ENCODE results near the gene SLC22A1. TPM values are rescaled to one million over a fixed set of nuclear protein-coding genes. Genes with fewer than 3 reads are reported as not detected.

The SLC22A1 gene
- total and polyA plus RNA-seq, 2 experiments from 2014 or later, result 0.10 to 0.65 TPM

Small RNA genes lying within 50 kb of the gene (small RNA-seq; reads per million reads assigned to genes)
- not detected for gene AL645733.1 (ENCODE audit: low replicate concordance)

Other genes starting within 250 kb of the SLC22A1 start
- gene MAS1, start 230.8 kb upstream of the SLC22A1 start, total RNA-seq (2014; rRNA removed; shearing (Covaris generic)), result 0.03 and 0.08 TPM in 2 replicates
- gene MAS1, start 230.8 kb upstream of the SLC22A1 start, polyA plus RNA-seq (2016; fragmentation: Nextera tagmentation; extraction: Ambion mirVana), result not detected in 2 replicates
- gene IGF2R, start 152.7 kb upstream of the SLC22A1 start, total RNA-seq (2014; rRNA removed; shearing (Covaris generic)), result 76.4 and 80.4 TPM in 2 replicates
- 11.7 and 12.5 TPM in 2 replicates for gene IGF2R, start 152.7 kb upstream of the SLC22A1 start, polyA plus RNA-seq (2016; fragmentation: Nextera tagmentation; extraction: Ambion mirVana)
- 0.35 and 1.1 TPM in 2 replicates for gene SLC22A2, start 137.0 kb downstream of the SLC22A1 start, total RNA-seq (2014; rRNA removed; shearing (Covaris generic))
- gene SLC22A2, start 137.0 kb downstream of the SLC22A1 start, polyA plus RNA-seq (2016; fragmentation: Nextera tagmentation; extraction: Ambion mirVana), result 0.94 and 1.4 TPM in 2 replicates
- gene SLC22A3, start 226.6 kb downstream of the SLC22A1 start, total RNA-seq (2014; rRNA removed; shearing (Covaris generic)), result 2.4 and 3.2 TPM in 2 replicates
- gene SLC22A3, start 226.6 kb downstream of the SLC22A1 start, polyA plus RNA-seq (2016; fragmentation: Nextera tagmentation; extraction: Ambion mirVana), result 0.61 and 0.78 TPM in 2 replicates

Data from GM23338 (cell line).